HAP-1 (cell line): ENCODE results near the gene RGS9BP.
"Not testable (repeated sequence)": the region's sequence is repeated elsewhere in the genome, so short reads cannot be mapped to it uniquely, and the experiment has no call there.

Source experiments
- DNase-seq, 2 experiments: peaks; one replicate each; pipeline ENCODE4 v3.0.0-alpha.2; 2016 to 2020; ENCODE audit warnings: low spot score in 2 of 2
- H3K27me3 ChIP-seq: fragments of 250-450 bp; sonication (Bioruptor Pico); 2 replicates; pipeline ENCODE4 v1.5.1; 2020; ENCODE audit warnings: low read depth, mild to moderate bottlenecking, moderate library complexity
- H3K36me3 ChIP-seq: fragments of 250-450 bp; sonication (Bioruptor Pico); replicated peaks from 2 replicates; pipeline ENCODE4 v1.5.1; 2020; ENCODE audit warnings: mild to moderate bottlenecking
- H3K4me1 ChIP-seq: fragments of 250-450 bp; sonication (Bioruptor Pico); 2 replicates; pipeline ENCODE4 v1.5.1; 2020; ENCODE audit warnings: mild to moderate bottlenecking
- H3K4me3 ChIP-seq: fragments of 250-450 bp; sonication (Bioruptor Pico); 2 replicates; pipeline ENCODE4 v1.5.1; 2020; ENCODE audit warnings: mild to moderate bottlenecking, moderate library complexity
- H3K9me3 ChIP-seq: fragments of 250-450 bp; sonication (Bioruptor Pico); 2 replicates; pipeline ENCODE4 v1.5.1; 2020; ENCODE audit warnings: mild to moderate bottlenecking, moderate library complexity
- in situ Hi-C: fragments of 300-500 bp; cut with MboI; formaldehyde crosslinking; loops from 3 replicates; pipeline ENCODE4 v1.14.3; 2020; ENCODE audit warnings: low sequenced_read_pairs, inconsistent platforms, mixed read lengths

RGS9BP gene

DNA sequence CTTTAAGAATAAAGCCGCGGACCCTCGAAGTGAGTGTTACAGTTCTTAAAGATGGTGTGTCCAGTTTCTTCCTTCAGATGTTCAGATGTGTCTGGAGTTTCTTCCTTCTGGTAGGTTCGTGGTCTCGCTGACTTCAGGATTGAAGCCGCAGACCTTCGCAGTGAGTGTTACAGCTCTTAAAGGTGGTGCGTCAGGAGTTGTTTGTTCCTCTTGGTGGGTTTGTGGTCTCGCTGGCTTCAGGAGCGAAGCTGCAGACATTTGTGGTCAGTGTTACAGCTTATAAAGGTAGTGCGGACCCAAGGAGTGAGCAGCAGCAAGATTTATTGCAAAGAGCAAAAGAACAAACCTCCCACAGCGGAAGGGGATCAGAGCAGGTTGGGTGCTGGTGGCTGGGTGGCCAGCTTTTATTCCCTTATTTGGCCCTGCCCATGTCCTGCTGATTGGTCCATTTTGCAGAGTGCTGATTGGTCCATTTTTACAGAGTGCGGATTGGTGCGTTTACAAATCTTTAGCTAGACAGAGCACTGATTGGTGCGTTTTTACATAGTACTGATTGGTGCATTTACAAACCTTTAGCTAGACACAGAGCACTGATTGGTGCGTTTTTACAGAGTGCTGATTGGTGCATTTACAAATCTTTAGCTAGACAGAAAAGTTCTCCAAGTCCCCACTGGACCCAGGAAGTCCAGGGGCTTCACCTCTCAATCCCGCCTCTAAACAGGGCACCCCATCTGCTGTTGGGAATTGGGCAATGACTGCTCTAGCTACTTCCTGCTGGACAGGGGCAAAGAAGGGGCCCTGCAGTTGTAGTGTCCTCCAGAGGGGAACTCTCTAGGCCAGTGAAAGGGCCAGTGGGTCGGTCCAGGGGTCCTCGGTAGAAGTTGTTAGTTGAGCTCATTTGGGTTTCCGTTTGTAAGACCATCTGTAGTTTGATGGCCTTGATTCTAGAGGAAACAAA is 17.8 kb downstream of the RGS9BP start:
- peaks cover 38% of the 10 kb centered on the region for H3K36me3 ChIP-seq
- in situ Hi-C loops, result loop anchor here (25.0 kb wide), 1 partner anchor 494 kb away; the partner anchor contains the start of gene LRP3
- not testable (repeated sequence) for H3K27me3 ChIP-seq, H3K9me3 ChIP-seq
- H3K4me3 ChIP-seq, result peak overlapping the region; percentile 39
- peaks cover 20% of the 10 kb centered on the region for H3K4me1 ChIP-seq
- DNase-seq, result peak in 1 of 2 experiments; percentile 38

DNA sequence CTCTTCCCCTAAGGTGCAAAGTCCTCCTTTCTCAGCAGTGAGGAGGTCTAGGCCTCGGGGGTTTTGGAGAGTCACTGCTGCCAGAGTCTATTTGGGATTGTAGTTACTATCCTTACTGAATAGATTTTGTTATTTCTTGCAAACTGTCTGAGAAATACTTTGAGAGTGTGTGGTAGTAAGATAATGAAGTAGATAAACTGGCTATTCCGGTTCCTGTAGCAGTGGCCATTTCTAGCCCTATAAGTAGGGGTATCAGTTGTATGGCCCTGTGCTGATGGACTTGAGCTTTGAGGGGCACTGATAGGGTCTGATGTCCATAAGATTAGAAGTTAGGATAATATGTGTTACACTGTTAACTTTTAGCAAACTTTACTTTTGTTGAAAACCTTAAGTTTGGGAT is 18.7 kb downstream of the RGS9BP start:
- in situ Hi-C loops, result loop anchor here (25.0 kb wide), 1 partner anchor 493 kb away; the partner anchor contains the start of gene LRP3
- Histone ChIP-seq H3K4me3 (peak overlapping the region; percentile 39), H3K36me3 (peaks cover 44% of the 10 kb centered on the region)

DNA sequence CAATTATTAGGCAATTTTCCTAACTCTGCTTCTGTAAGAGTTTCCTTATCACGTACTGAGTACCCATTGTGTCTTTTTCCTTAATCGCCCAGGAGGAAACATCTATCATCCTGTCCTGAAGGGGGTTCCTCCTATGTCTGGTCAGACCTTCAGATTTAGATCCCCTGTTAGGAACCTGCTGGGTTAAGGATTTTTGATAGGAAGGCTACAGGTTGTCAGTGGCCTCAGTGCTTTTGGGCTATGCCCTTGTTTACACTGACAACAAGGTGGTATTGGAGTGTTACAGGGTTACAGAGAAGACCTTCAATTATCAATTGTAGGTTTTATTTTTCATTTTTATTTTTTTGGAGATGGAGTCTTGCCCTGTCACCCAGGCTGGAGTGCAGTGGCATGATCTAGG is 19.2 kb downstream of the RGS9BP start:
- Histone ChIP-seq H3K36me3 (peaks cover 49% of the 10 kb centered on the region), H3K4me1 (peaks cover 20% of the 10 kb centered on the region)
- DNase-seq, H3K4me3 ChIP-seq, H3K9me3 ChIP-seq, H3K27me3 ChIP-seq: not testable (repeated sequence)
- in situ Hi-C loops, result loop anchor here (25.0 kb wide), 1 partner anchor 492 kb away; the partner anchor contains the start of gene LRP3

More for the DNA sequence above, 18.7 kb downstream of the RGS9BP start:
- H3K27me3 ChIP-seq, H3K9me3 ChIP-seq, DNase-seq: not testable (repeated sequence)
- peaks cover 20% of the 10 kb centered on the region for H3K4me1 ChIP-seq

DNA sequence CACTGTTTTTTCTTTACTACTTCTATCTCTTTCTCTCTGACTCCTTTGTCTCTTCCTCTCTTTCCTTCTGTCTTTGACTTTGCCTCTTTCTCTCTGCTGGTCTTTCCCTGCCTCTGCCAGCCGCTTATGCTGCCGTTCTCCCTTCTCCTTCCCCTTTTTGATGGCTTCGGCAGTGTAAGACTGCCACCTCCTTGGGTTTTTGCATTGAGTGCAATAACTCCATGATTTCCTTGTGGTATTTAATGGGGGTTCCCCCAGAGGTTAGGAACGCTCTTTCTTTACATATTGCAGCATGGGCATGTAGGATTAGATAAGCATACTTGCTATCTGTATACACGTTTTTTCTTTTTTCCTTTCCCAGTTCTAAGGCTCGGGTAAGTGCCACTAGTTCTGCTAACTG is 19.9 kb downstream of the RGS9BP start:
- Histone ChIP-seq H3K4me1 (peaks cover 15% of the 10 kb centered on the region), H3K36me3 (peaks cover 55% of the 10 kb centered on the region)
- in situ Hi-C loops, result loop anchor here (25.0 kb wide), 1 partner anchor 492 kb away; the partner anchor contains the start of gene LRP3
- DNase-seq, H3K4me3 ChIP-seq, H3K9me3 ChIP-seq, H3K27me3 ChIP-seq: not testable (repeated sequence)

DNA sequence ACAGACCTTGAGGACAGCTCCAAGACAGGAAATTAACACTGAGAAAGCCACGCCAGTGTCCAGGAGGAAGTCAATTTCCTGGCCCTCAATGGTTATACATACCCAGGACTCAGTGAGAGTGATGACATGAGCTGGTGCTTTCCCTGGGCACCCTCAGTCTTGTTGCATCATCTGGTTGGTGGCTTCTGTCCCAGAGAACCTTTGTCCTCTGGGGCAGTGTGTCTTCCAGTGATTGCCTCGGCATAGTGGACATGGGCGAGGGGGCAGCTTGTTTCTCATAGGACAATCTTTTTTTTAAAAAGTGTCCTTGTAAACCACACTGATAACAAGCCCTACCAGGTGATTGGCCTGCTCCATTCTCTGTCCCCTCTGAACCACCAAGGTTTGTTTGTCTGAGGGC is 21.1 kb downstream of the RGS9BP start:
- in situ Hi-C loops, result loop anchor here (25.0 kb wide), 1 partner anchor 491 kb away; the partner anchor contains the start of gene LRP3
- not testable (repeated sequence) for DNase-seq, H3K4me1 ChIP-seq, H3K4me3 ChIP-seq, H3K27me3 ChIP-seq, H3K9me3 ChIP-seq
- peaks cover 63% of the 10 kb centered on the region for H3K36me3 ChIP-seq

DNA sequence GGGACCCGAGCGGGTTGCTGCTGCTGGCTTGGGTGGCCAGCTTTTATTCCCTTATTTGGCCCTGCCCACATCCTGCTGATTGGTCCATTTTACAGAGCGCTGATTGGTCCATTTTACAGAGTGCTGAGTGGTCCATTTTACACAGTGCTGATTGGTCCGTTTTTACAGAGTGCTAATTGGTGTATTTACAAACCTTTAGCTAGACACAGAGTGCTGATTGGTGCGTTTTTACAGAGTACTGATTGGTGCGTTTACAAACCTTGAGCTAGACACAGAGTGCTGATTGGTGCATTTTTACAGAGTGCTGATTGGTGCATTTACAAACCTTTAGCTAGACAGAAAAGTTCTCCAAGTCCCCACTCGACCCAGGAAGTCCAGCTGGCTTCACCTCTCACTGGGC is 24.5 kb downstream of the RGS9BP start:
- in situ Hi-C loops, H3K4me3 ChIP-seq, H3K4me1 ChIP-seq, H3K27me3 ChIP-seq, DNase-seq: not testable (repeated sequence)
- peaks cover 76% of the 10 kb centered on the region for H3K36me3 ChIP-seq
- H3K9me3 ChIP-seq, result peaks cover 15% of the 10 kb centered on the region; the same call in 1 of the 2 replicates

DNA sequence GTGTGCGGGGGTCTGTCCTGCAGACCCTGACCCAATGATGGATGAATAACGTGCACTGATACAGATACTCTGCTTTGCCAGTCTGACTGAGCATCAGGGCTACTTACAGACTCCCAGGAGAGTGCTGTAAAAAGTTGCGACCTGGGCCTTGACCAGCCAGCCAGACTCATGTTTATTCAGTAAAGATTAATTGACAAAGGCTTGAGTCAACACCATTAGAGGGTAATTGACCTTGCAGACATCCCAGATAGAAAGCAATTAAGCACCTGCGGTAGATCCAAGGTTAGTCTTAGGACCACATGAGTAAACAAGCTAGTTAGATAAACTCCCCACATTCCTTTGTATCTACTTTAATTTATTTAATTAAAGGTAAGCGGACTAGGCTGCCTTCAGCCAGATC is 26.4 kb downstream of the RGS9BP start:
- Histone ChIP-seq H3K4me1 (no peaks in the 10 kb centered on the region), H3K36me3 (peaks cover 69% of the 10 kb centered on the region), H3K9me3 (peaks cover 15% of the 10 kb centered on the region; the same call in 1 of the 2 replicates), H3K27me3 (no peaks in the 10 kb centered on the region), H3K4me3 (no peak overlapping the region)
- in situ Hi-C loops, result no loop called here
- no peak for DNase-seq

DNA sequence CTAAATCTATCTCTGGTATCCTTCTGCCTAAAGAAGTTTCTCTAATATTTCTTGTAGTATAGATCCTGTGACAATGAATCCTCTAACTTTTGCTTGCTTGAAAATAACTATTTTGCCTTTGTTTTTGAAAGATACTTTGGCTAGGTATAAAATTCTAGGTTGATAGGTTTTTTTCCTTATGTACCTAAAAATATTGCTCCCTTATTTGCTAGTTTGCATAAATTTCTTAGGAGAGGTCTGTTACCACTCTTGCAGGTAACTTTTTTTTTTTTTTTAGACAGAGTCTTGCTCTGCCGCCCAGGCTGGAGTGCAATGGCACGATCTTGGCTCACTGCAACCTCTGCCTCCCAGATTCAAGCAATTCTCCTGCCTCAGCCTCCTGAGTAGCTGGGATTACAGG is 28.4 kb downstream of the RGS9BP start:
- H3K4me3 ChIP-seq, H3K27me3 ChIP-seq, DNase-seq, H3K4me1 ChIP-seq, in situ Hi-C loops: not testable (repeated sequence)
- H3K9me3 ChIP-seq, result peaks cover 15% of the 10 kb centered on the region; the same call in 1 of the 2 replicates
- peaks cover 57% of the 10 kb centered on the region for H3K36me3 ChIP-seq

DNA sequence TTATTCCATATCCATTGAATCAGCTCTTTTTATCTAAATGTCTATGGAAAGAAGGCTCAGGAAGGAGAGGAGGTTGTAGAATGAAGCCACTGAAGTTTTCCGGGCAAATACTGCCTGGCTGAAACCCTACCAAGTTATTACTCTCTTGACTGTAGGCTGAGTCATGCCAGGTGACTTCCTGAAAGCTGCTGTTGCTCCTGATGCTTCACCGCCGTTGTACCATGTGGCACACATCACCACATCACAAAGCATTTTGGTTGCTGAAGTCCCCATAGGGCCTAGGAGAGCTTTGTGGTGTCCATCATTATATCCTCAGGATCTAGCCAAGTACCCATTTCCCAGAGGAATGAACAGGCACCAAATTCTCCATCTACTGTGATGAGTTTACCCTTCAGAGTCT is 32.8 kb downstream of the RGS9BP start:
- Histone ChIP-seq H3K4me1 (no peaks in the 10 kb centered on the region), H3K36me3 (peaks cover 51% of the 10 kb centered on the region), H3K27me3 (no peaks in the 10 kb centered on the region), H3K9me3 (peaks cover 10% of the 10 kb centered on the region; the same call in 1 of the 2 replicates), H3K4me3 (no peak overlapping the region)
- in situ Hi-C loops, result no loop called here
- no peak for DNase-seq

DNA sequence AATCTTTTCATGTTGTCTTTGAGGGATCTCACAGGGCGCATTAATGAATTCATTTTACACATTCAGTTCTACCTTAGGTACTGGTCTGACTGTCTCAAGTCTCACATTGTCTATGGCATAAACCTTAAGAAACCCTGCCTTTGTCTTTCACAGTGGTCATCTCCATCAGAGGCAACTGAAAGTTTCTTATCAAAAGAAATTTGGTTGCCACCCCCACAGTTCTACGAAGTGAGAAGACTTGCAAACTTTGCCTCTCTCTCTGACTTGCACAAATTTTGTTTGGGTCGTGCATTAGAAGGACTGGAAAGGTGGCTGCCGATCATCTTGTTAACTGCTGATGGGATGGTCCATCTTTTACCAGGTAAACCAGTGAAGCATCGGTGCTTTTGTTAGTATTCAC is 33.4 kb downstream of the RGS9BP start:
- Histone ChIP-seq H3K27me3 (no peaks in the 10 kb centered on the region), H3K4me3 (no peak overlapping the region), H3K36me3 (peaks cover 48% of the 10 kb centered on the region), H3K9me3 (peaks cover 6% of the 10 kb centered on the region; the same call in 1 of the 2 replicates), H3K4me1 (no peaks in the 10 kb centered on the region)
- no peak for DNase-seq
- in situ Hi-C loops, result no loop called here

DNA sequence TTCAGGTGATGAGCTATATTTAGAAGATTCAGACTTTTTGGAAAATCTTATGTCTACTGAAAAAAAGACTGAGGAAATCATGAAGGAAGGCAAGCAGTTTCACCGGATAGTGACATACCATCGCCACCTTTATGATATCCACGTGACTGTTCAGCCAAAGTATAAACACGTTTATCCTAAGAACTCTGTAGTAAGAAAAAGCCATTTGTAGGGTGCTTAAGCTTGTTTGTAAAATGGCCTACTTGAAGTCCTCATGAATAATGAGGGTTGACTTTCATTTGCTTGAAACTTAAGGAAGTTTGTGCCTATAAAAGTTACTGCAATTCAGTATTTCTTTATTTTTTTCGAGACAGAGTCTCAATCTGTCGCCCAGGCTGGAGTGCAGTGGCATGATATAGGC is 36.1 kb downstream of the RGS9BP start:
- no peak overlapping the region for H3K4me3 ChIP-seq
- no peak for DNase-seq
- H3K4me1 ChIP-seq, result no peaks in the 10 kb centered on the region
- H3K27me3 ChIP-seq, result no peaks in the 10 kb centered on the region
- in situ Hi-C loops, result no loop called here
- H3K36me3 ChIP-seq, result peaks cover 39% of the 10 kb centered on the region
- H3K9me3 ChIP-seq, result no peaks in the 10 kb centered on the region

DNA sequence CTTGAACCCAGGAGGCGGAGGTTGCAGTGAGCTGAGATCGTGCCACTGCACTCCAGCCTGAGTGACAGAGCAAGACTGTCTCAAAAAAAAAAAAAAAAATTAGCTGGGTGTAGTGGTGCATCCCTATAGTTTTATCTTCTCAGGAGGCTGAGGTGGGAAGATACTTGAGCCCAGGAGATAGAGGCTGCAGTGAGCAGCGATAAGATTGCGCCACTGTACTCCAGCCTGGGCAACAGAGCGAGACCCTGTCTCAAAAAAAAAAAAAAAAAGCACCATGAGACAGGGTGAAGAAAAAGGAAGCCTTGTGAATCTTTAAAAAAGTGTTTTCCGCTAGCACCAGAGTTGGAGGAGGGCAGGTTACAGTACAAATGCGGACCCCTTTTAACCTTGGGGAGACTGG is 40.6 kb downstream of the RGS9BP start:
- H3K27me3 ChIP-seq, H3K9me3 ChIP-seq, DNase-seq, H3K4me3 ChIP-seq, H3K4me1 ChIP-seq, in situ Hi-C loops: not testable (repeated sequence)
- H3K36me3 ChIP-seq, result peaks cover 25% of the 10 kb centered on the region

DNA sequence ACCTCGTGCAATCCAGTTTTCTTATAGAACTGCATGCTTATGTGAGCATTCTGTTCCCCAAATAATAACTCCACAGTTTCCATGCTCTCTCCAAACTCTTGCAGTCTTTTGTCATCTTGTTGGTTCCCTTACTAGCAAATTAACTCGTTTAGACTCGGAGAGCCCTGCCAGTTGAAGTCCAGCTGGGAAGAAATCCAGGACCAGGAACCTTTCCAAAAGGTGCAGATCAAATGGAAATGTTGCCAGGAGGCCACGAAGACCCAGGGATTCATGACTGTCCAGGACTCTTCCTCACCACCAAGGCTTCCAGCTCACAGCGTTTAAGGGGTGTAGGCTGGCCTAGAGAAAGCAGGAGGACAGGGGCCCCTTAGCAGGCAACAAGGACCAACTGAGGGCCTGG is 41.8 kb downstream of the RGS9BP start:
- Histone ChIP-seq H3K4me3 (no peak overlapping the region), H3K36me3 (peaks cover 16% of the 10 kb centered on the region), H3K9me3 (no peaks in the 10 kb centered on the region), H3K4me1 (no peaks in the 10 kb centered on the region), H3K27me3 (no peaks in the 10 kb centered on the region)
- in situ Hi-C loops, result no loop called here
- DNase-seq, result no peak

DNA sequence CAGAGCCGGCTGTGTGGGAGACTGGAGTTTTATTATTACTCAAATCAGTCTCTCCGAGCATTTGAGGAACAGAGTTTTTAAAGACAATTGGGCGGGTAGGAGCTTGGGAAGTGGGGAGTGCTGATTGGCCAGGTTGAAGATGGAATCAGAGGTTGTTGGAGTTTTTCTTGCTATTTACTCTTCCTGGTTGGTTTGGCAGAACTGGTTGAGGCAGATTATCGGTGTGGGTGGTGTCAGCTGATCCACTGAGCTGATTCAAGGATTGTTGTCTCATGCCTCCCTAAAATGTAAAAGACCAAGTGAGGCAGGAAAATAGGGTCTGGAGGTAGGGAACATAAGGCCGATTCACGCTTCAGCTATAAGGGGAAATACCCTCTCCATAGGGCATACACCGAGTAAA is 42.6 kb downstream of the RGS9BP start:
- no peak for DNase-seq
- Histone ChIP-seq H3K27me3 (no peaks in the 10 kb centered on the region), H3K4me1 (no peaks in the 10 kb centered on the region), H3K9me3 (no peaks in the 10 kb centered on the region), H3K36me3 (peaks cover 10% of the 10 kb centered on the region), H3K4me3 (no peak overlapping the region)
- in situ Hi-C loops, result no loop called here
